ENCODE measurements around the gene BAIAP2L2. TPM values are rescaled to one million over a fixed set of nuclear protein-coding genes. Genes with fewer than 3 reads are reported as not detected.

BAIAP2L2 gene
- total and polyA plus RNA-seq, 7 donors = 0.23 to 5.1 (median 0.55) TPM; not detected in 1

- no peak for ATAC-seq
- Histone ChIP-seq H3K4me3 (no peak overlapping the region), H3K36me3 (ENCODE audit: insufficient read depth in 1 of 2, low read depth in 1 of 2) (no peaks in the 10 kb centered on the region), H3K9me3 (no peaks in the 10 kb centered on the region), H3K27ac (no peak overlapping the region), H3K4me1 (peaks cover 11% of the 10 kb centered on the region), H3K27me3 (ENCODE audit: insufficient read depth in 3 of 3, low read length in 2 of 3) (peaks cover 0 to 23% (median 5%) of the 10 kb centered on the region in 3 donors)
- 92 to 93% (median 92%) methylated on average over 13 of the region's 13 CpGs for WGBS, 3 donors
- DNase-seq = peak; percentile 4 to 14
- TF ChIP-seq, protein P1, sequence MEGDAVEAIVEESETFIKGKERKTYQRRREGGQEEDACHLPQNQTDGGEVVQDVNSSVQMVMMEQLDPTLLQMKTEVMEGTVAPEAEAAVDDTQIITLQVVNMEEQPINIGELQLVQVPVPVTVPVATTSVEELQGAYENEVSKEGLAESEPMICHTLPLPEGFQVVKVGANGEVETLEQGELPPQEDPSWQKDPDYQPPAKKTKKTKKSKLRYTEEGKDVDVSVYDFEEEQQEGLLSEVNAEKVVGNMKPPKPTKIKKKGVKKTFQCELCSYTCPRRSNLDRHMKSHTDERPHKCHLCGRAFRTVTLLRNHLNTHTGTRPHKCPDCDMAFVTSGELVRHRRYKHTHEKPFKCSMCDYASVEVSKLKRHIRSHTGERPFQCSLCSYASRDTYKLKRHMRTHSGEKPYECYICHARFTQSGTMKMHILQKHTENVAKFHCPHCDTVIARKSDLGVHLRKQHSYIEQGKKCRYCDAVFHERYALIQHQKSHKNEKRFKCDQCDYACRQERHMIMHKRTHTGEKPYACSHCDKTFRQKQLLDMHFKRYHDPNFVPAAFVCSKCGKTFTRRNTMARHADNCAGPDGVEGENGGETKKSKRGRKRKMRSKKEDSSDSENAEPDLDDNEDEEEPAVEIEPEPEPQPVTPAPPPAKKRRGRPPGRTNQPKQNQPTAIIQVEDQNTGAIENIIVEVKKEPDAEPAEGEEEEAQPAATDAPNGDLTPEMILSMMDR (IDR thresholded peaks at IDR 0.05) = no peak
- intact Hi-C loops (cut with DNase I) = no loop called here
These were observed 23.5 kb downstream of the BAIAP2L2 start for GRCh38 chr22:38086942-38087341.

DNA sequence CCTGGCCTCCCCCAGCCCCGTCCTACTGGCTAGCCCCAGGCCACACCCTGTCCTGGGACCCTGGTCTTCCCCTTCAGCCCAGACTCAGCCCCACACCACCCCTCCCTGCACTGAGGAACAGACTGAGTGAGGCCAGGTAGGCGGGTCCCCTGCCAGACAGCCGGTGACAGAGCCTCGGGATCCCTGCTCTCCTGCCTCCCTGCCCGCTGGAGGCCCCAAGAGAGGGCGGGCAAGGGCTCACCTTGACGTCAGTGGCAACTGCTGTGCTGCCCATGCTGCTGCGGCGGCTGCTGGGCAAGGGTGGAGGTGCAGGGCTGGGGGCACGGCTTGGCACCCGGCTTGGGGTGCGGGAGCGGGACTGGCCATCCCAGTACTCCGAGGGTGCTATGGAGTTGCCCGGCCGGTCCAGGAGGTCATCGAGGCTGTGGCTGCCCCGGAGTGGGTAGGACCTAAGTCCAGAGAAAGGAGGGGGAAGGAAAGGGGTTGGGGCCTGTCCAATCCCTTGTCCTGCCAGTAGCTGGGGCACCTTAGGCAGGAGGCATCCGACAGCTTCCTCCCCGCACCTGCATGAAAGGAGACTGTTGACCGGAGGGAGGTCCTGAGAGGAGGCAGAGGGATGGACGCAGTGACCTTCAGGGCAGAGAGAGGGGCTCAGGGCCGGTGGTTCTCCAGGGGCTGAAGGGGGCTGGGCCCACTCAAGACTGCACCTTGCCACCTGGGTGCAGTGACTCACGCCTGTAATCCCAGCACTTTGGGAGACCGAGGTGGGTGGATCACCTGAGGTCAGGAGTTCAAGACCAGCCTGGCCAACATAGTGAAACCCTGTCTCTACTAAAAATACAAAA lies 24.3 kb downstream of the BAIAP2L2 start:
- WGBS, 3 donors = 85 to 91% (median 88%) methylated on average over 22 to 25 of the region's 25 CpGs
- Histone ChIP-seq H3K4me1 (peaks cover 17% of the 10 kb centered on the region), H3K9me3 (no peaks in the 10 kb centered on the region), H3K27me3 (ENCODE audit: insufficient read depth in 3 of 3, low read length in 2 of 3) (peaks cover 0 to 28% (median 7%) of the 10 kb centered on the region in 3 donors), H3K27ac (no peak overlapping the region), H3K36me3 (ENCODE audit: insufficient read depth in 1 of 2, low read depth in 1 of 2) (no peaks in the 10 kb centered on the region), H3K4me3 (no peak overlapping the region)
- ATAC-seq (no peak), DNase-seq (peak; percentile 7 to 34)
- TF ChIP-seq, protein P1 (IDR thresholded peaks at IDR 0.05) = no peak
- intact Hi-C loops (cut with DNase I) = no loop called here

GRCh38 chr22:38085501-38085900 lies 25.0 kb downstream of the BAIAP2L2 start:
- no peak overlapping the region for H3K4me3 ChIP-seq
- WGBS, 3 donors = 70 to 88% (median 70%) methylated on average over 5 of the region's 5 CpGs
- peak in 1 of 2 donors; percentile 34 for DNase-seq
- H3K27me3 ChIP-seq (ENCODE audit: insufficient read depth in 3 of 3, low read length in 2 of 3) = peaks cover 0 to 28% (median 7%) of the 10 kb centered on the region in 3 donors
- ATAC-seq = no peak
- TF ChIP-seq, protein P1 (IDR thresholded peaks at IDR 0.05) = no peak
- no peaks in the 10 kb centered on the region for H3K36me3 ChIP-seq (ENCODE audit: insufficient read depth in 1 of 2, low read depth in 1 of 2)
- H3K27ac ChIP-seq = no peak overlapping the region
- H3K9me3 ChIP-seq = no peaks in the 10 kb centered on the region
- H3K4me1 ChIP-seq = peaks cover 22% of the 10 kb centered on the region
- intact Hi-C loops (cut with DNase I) = no loop called here

- peaks cover 0 to 28% (median 7%) of the 10 kb centered on the region in 3 donors for H3K27me3 ChIP-seq (ENCODE audit: insufficient read depth in 3 of 3, low read length in 2 of 3)
- no peaks in the 10 kb centered on the region for H3K36me3 ChIP-seq (ENCODE audit: insufficient read depth in 1 of 2, low read depth in 1 of 2)
- TF ChIP-seq, protein P1 (IDR thresholded peaks at IDR 0.05) = no peak
- DNase-seq (peak in 1 of 2 donors; percentile 1), ATAC-seq (no peak)
- H3K4me1 ChIP-seq = peaks cover 22% of the 10 kb centered on the region
- H3K9me3 ChIP-seq = no peaks in the 10 kb centered on the region
- intact Hi-C loops (cut with DNase I) = no loop called here
- 91 to 96% (median 94%) methylated on average over 12 of the region's 12 CpGs for WGBS, 3 donors
- no peak overlapping the region for H3K4me3 ChIP-seq
- no peak overlapping the region for H3K27ac ChIP-seq
These were observed 25.4 kb downstream of the BAIAP2L2 start for GRCh38 chr22:38085056-38085455.
